GM23338 (cell line): ENCODE results near the gene SIPA1. TPM values are rescaled to one million over a fixed set of nuclear protein-coding genes. Genes with fewer than 3 reads are reported as not detected.

ENCODE experiments used
- ATAC-seq: fragments of 200-7000 bp; cut with Tn5 transposase; 3 replicates; pipeline ENCODE4 v1.9.1; 2020
- DNase-seq: peaks from one replicate; pipeline ENCODE4 v3.0.0-alpha.2; 2015; ENCODE audit warnings: low spot score
- H2AFZ ChIP-seq: fragments of 200-600 bp; sonication (generic); 2 replicates; pipeline ENCODE4 v1.8.0; 2016; ENCODE audit warnings: antibody characterized with exemption, mild to moderate bottlenecking, moderate library complexity
- H3F3A ChIP-seq: fragments of 200-600 bp; sonication (generic); replicated peaks from 2 replicates; pipeline ENCODE4 v1.8.0; 2017; ENCODE audit warnings: antibody characterized with exemption, mixed run types, low read depth
- H3K27ac ChIP-seq: fragments of 200-600 bp; sonication (generic); 2 replicates; pipeline ENCODE4 v1.6.1; 2016; ENCODE audit warnings: low read depth
- H3K27me3 ChIP-seq: fragments of 200-600 bp; sonication (generic); 2 replicates; pipeline ENCODE4 v1.8.0; 2016; ENCODE audit warnings: mild to moderate bottlenecking, mixed run types, moderate library complexity; ENCODE audit not compliant: insufficient read depth
- H3K36me3 ChIP-seq: fragments of 200-600 bp; sonication (generic); 2 replicates; pipeline ENCODE4 v1.8.0; 2016; ENCODE audit warnings: mild to moderate bottlenecking; ENCODE audit not compliant: insufficient read depth
- H3K4me1 ChIP-seq: fragments of 200-600 bp; sonication (generic); 2 replicates; pipeline ENCODE4 v1.8.0; 2016; ENCODE audit warnings: mild to moderate bottlenecking, moderate library complexity; ENCODE audit not compliant: insufficient read depth
- H3K4me2 ChIP-seq: fragments of 200-600 bp; sonication (generic); 2 replicates; pipeline ENCODE4 v1.7.1; 2017; ENCODE audit warnings: mixed run types
- H3K4me3 ChIP-seq: fragments of 200-600 bp; sonication (generic); 2 replicates; pipeline ENCODE4 v1.6.1; 2016; ENCODE audit warnings: mixed run types
- H3K79me2 ChIP-seq: fragments of 200-600 bp; sonication (generic); replicated peaks from 2 replicates; pipeline ENCODE4 v1.8.0; 2017; ENCODE audit warnings: mild to moderate bottlenecking; ENCODE audit not compliant: insufficient read depth
- H3K9me2 ChIP-seq: fragments of 200-600 bp; sonication (generic); 2 replicates; pipeline ENCODE4 v1.8.0; 2017; ENCODE audit not compliant: insufficient read depth
- H4K20me1 ChIP-seq: fragments of 200-600 bp; sonication (generic); replicated peaks from 2 replicates; pipeline ENCODE4 v1.8.0; 2017; ENCODE audit warnings: mild to moderate bottlenecking; ENCODE audit not compliant: insufficient read depth
- H3K27ac Mint-ChIP-seq: 2 replicates; pipeline ENCODE4 v1.8.0; 2020; ENCODE audit warnings: inconsistent platforms, mild to moderate bottlenecking, moderate library complexity, mixed read lengths
- H3K27me3 Mint-ChIP-seq: 3 replicates; pipeline ENCODE4 v1.8.0; 2022; ENCODE audit warnings: low read depth, mild to moderate bottlenecking, moderate library complexity, mixed read lengths, inconsistent platforms; ENCODE audit not compliant: insufficient read depth, poor library complexity
- H3K36me3 Mint-ChIP-seq: 3 replicates; pipeline ENCODE4 v1.8.0; 2021; ENCODE audit warnings: low read depth, mild to moderate bottlenecking, inconsistent platforms, moderate library complexity, mixed read lengths
- H3K4me1 Mint-ChIP-seq: 3 replicates; pipeline ENCODE4 v1.8.0; 2020; ENCODE audit warnings: mild to moderate bottlenecking, inconsistent platforms, mixed read lengths
- H3K4me3 Mint-ChIP-seq: 3 replicates; pipeline ENCODE4 v1.8.0; 2021; ENCODE audit warnings: moderate library complexity, mild to moderate bottlenecking, inconsistent platforms, mixed read lengths
- H3K9me3 Mint-ChIP-seq: 3 replicates; pipeline ENCODE4 v1.8.0; 2020; ENCODE audit warnings: moderate library complexity, mild to moderate bottlenecking, inconsistent platforms, mixed read lengths
- CREB1 ChIP-seq: fragments of 250-450 bp; sonication (Bioruptor Pico); IDR thresholded peaks from 2 replicates; pipeline ENCODE4 v1.5.0; 2020; ENCODE audit warnings: low read depth, mild to moderate bottlenecking, moderate library complexity
- EZH2phosphoT487 ChIP-seq: fragments of 200-600 bp; sonication (generic); IDR thresholded peaks from one replicate; pipeline ENCODE4 v1.8.1; 2018; ENCODE audit warnings: antibody characterized with exemption; ENCODE audit not compliant: unreplicated experiment
- JUNB ChIP-seq: IDR thresholded peaks from one replicate; pipeline ENCODE4 v1.6.1; 2016; ENCODE audit warnings: antibody characterized with exemption; ENCODE audit not compliant: unreplicated experiment
- NANOG ChIP-seq: IDR thresholded peaks from 2 replicates; pipeline ENCODE4 v1.6.1; 2016; ENCODE audit warnings: antibody characterized with exemption, borderline replicate concordance
- REST ChIP-seq: IDR thresholded peaks from one replicate; pipeline ENCODE4 v1.6.1; 2018; ENCODE audit warnings: antibody characterized with exemption; ENCODE audit not compliant: unreplicated experiment
- STAT1 ChIP-seq: IDR thresholded peaks from one replicate; pipeline ENCODE4 v1.6.1; 2016; ENCODE audit warnings: antibody characterized with exemption; ENCODE audit not compliant: unreplicated experiment
- ZNF114 ChIP-seq: fragments of 250-450 bp; sonication (Bioruptor Pico); IDR thresholded peaks from 2 replicates; pipeline ENCODE4 v1.5.0; 2020; ENCODE audit warnings: mild to moderate bottlenecking, moderate library complexity
- ZNF331 ChIP-seq: fragments of 250-450 bp; sonication (Bioruptor Pico); IDR thresholded peaks from 2 replicates; pipeline ENCODE4 v1.5.0; 2020; ENCODE audit warnings: low read depth, mild to moderate bottlenecking, moderate library complexity
- polyA plus RNA-seq: library from polyadenylated mRNA; unstranded; fragments of >200 nt; fragmentation: Nextera tagmentation; extraction: Ambion mirVana; gene quantifications from 2 replicates; pipeline ENCODE4 v1.2.1, GENCODE V29; 2016
- total RNA-seq: library from RNA; depleted of rRNA; stranded (reverse); fragments of >200 nt; shearing (Covaris generic); gene quantifications from 2 replicates; pipeline ENCODE4 v1.2.3, GENCODE V29; 2014
- TF ChIP-seq, protein P1 (sequence below): fragments of 250-450 bp; sonication (Bioruptor Pico); IDR thresholded peaks from 2 replicates; pipeline ENCODE4 v1.5.0; 2020; ENCODE audit warnings: mild to moderate bottlenecking, moderate library complexity
- TF ChIP-seq, protein P2 (sequence below), 2 experiments: fragments of 200-600 bp in 1 of 2; sonication (generic) in 1 of 2; conservative IDR thresholded peaks; 2 replicates each; pipeline versions ENCODE4 v1.5.1 to v1.6.1; 2016 to 2017; ENCODE audit warnings: antibody characterized with exemption in 2 of 2, low read depth in 2 of 2, mild to moderate bottlenecking in 2 of 2, moderate library complexity in 1 of 2
- TF ChIP-seq, protein P3 (sequence below): IDR thresholded peaks from 2 replicates; pipeline ENCODE4 v1.6.1; 2016; ENCODE audit warnings: antibody characterized with exemption

SIPA1 gene
- total and polyA plus RNA-seq, 2 experiments from 2014 or later: 50.1 to 54.6 TPM

DNA sequence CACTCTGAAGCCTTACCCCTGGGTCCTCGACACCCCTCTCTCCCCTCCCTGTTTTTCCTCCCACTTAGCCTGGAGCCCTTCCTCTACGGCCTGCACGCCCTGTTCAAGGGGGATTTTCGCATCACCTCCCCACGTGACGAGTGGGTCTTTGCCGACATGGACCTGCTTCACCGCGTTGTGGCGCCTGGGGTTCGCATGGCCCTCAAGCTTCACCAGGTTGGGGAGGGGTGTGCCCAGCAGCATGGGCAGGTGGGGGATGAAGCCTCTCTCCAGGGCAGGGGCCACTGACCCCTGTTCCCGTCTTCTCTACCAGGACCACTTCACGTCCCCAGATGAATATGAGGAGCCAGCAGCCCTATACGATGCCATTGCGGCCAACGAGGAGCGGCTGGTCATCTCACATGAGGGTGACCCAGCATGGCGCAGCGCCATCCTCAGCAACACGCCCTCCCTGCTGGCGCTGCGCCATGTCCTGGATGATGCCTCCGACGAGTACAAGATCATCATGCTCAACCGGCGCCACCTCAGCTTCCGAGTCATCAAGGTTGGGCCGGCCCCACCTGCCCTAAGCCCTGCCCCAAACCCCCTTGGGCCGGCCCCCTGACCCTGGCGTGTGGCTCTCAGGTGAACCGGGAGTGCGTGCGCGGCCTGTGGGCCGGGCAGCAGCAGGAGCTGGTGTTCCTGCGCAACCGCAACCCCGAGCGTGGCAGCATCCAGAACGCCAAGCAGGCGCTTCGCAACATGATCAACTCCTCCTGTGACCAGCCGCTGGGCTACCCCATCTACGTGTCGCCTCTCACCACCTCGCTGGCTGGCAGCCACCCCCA lies 2.8 kb upstream of the SIPA1 start:
- Histone ChIP-seq H3K9me2 (no peaks in the 10 kb centered on the region), H3K27ac (no peak overlapping the region), H2AFZ (no peak overlapping the region), H3K4me3 (no peak overlapping the region), H3K27me3 (no peaks in the 10 kb centered on the region), H3K36me3 (peaks cover 12% of the 10 kb centered on the region; the same call in 1 of the 2 replicates), H3K4me2 (no peak overlapping the region), H3K4me1 (peaks cover 18% of the 10 kb centered on the region), H3F3A (peaks cover 23% of the 10 kb centered on the region), H4K20me1 (no peaks in the 10 kb centered on the region; the same call in 1 of the 2 replicates), H3K79me2 (no peaks in the 10 kb centered on the region)
- no peak for DNase-seq
- no peak for TF ChIP-seq REST
- TF ChIP-seq, protein P1, sequence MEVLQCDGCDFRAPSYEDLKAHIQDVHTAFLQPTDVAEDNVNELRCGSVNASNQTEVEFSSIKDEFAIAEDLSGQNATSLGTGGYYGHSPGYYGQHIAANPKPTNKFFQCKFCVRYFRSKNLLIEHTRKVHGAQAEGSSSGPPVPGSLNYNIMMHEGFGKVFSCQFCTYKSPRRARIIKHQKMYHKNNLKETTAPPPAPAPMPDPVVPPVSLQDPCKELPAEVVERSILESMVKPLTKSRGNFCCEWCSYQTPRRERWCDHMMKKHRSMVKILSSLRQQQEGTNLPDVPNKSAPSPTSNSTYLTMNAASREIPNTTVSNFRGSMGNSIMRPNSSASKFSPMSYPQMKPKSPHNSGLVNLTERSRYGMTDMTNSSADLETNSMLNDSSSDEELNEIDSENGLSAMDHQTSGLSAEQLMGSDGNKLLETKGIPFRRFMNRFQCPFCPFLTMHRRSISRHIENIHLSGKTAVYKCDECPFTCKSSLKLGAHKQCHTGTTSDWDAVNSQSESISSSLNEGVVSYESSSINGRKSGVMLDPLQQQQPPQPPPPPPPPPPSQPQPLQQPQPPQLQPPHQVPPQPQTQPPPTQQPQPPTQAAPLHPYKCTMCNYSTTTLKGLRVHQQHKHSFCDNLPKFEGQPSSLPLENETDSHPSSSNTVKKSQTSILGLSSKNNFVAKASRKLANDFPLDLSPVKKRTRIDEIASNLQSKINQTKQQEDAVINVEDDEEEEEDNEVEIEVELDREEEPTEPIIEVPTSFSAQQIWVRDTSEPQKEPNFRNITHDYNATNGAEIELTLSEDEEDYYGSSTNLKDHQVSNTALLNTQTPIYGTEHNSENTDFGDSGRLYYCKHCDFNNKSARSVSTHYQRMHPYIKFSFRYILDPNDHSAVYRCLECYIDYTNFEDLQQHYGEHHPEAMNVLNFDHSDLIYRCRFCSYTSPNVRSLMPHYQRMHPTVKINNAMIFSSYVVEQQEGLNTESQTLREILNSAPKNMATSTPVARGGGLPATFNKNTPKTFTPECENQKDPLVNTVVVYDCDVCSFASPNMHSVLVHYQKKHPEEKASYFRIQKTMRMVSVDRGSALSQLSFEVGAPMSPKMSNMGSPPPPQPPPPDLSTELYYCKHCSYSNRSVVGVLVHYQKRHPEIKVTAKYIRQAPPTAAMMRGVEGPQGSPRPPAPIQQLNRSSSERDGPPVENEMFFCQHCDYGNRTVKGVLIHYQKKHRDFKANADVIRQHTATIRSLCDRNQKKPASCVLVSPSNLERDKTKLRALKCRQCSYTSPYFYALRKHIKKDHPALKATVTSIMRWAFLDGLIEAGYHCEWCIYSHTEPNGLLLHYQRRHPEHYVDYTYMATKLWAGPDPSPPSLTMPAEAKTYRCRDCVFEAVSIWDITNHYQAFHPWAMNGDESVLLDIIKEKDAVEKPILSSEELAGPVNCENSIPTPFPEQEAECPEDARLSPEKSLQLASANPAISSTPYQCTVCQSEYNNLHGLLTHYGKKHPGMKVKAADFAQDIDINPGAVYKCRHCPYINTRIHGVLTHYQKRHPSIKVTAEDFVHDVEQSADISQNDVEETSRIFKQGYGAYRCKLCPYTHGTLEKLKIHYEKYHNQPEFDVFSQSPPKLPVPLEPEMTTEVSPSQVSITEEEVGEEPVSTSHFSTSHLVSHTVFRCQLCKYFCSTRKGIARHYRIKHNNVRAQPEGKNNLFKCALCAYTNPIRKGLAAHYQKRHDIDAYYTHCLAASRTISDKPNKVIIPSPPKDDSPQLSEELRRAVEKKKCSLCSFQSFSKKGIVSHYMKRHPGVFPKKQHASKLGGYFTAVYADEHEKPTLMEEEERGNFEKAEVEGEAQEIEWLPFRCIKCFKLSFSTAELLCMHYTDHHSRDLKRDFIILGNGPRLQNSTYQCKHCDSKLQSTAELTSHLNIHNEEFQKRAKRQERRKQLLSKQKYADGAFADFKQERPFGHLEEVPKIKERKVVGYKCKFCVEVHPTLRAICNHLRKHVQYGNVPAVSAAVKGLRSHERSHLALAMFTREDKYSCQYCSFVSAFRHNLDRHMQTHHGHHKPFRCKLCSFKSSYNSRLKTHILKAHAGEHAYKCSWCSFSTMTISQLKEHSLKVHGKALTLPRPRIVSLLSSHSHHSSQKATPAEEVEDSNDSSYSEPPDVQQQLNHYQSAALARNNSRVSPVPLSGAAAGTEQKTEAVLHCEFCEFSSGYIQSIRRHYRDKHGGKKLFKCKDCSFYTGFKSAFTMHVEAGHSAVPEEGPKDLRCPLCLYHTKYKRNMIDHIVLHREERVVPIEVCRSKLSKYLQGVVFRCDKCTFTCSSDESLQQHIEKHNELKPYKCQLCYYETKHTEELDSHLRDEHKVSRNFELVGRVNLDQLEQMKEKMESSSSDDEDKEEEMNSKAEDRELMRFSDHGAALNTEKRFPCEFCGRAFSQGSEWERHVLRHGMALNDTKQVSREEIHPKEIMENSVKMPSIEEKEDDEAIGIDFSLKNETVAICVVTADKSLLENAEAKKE (CRISPR knock-in tag): no peak
- TF ChIP-seq, protein P2, sequence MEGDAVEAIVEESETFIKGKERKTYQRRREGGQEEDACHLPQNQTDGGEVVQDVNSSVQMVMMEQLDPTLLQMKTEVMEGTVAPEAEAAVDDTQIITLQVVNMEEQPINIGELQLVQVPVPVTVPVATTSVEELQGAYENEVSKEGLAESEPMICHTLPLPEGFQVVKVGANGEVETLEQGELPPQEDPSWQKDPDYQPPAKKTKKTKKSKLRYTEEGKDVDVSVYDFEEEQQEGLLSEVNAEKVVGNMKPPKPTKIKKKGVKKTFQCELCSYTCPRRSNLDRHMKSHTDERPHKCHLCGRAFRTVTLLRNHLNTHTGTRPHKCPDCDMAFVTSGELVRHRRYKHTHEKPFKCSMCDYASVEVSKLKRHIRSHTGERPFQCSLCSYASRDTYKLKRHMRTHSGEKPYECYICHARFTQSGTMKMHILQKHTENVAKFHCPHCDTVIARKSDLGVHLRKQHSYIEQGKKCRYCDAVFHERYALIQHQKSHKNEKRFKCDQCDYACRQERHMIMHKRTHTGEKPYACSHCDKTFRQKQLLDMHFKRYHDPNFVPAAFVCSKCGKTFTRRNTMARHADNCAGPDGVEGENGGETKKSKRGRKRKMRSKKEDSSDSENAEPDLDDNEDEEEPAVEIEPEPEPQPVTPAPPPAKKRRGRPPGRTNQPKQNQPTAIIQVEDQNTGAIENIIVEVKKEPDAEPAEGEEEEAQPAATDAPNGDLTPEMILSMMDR (conservative IDR thresholded peaks at IDR 0.05; ENCODE audit: low read depth in 2 of 2): no peak
- no peak for TF ChIP-seq CREB1 (CRISPR knock-in tag)
- no peak for TF ChIP-seq NANOG
- TF ChIP-seq JUNB: no peak
- no peak for TF ChIP-seq STAT1
- TF ChIP-seq ZNF331 (CRISPR knock-in tag): no peak
- no peak for TF ChIP-seq ZNF114 (CRISPR knock-in tag)
- TF ChIP-seq, protein P3, sequence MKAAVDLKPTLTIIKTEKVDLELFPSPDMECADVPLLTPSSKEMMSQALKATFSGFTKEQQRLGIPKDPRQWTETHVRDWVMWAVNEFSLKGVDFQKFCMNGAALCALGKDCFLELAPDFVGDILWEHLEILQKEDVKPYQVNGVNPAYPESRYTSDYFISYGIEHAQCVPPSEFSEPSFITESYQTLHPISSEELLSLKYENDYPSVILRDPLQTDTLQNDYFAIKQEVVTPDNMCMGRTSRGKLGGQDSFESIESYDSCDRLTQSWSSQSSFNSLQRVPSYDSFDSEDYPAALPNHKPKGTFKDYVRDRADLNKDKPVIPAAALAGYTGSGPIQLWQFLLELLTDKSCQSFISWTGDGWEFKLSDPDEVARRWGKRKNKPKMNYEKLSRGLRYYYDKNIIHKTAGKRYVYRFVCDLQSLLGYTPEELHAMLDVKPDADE: no peak
- TF ChIP-seq EZH2phosphoT487: no peak
- Mint-ChIP-seq H3K4me3 (no peak overlapping the region; the same call in 2 of the 3 replicates), H3K9me3 (no peaks in the 10 kb centered on the region), H3K27ac (no peak overlapping the region), H3K36me3 (peaks cover 23% of the 10 kb centered on the region), H3K4me1 (peaks cover 18% of the 10 kb centered on the region), H3K27me3 (peaks cover 19% of the 10 kb centered on the region)
- ATAC-seq: no peak
